ENCODE results near the gene GADL1.

DNA sequence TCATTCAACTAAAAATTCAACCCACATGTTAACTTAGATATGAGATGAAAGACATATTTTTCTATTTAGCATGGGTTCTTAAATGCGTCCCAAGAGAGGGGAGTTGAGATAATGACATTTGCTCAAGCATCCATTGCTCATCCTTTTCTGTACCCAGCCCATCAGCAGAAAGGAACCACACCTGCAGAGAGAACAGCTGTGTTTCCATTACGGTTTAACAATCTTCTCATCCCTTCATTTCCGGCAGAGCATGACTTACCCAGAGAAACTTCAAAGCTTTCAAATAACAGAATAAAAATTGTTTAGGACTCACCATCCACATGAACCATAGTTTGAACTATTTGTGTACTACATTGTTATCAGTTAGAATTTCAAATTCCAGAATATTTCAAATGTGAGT is 174.9 kb downstream of the GADL1 start:
- TF ChIP-seq, protein P1, sequence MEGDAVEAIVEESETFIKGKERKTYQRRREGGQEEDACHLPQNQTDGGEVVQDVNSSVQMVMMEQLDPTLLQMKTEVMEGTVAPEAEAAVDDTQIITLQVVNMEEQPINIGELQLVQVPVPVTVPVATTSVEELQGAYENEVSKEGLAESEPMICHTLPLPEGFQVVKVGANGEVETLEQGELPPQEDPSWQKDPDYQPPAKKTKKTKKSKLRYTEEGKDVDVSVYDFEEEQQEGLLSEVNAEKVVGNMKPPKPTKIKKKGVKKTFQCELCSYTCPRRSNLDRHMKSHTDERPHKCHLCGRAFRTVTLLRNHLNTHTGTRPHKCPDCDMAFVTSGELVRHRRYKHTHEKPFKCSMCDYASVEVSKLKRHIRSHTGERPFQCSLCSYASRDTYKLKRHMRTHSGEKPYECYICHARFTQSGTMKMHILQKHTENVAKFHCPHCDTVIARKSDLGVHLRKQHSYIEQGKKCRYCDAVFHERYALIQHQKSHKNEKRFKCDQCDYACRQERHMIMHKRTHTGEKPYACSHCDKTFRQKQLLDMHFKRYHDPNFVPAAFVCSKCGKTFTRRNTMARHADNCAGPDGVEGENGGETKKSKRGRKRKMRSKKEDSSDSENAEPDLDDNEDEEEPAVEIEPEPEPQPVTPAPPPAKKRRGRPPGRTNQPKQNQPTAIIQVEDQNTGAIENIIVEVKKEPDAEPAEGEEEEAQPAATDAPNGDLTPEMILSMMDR (IDR thresholded peaks at IDR 0.05; ENCODE audit: low read length), result no peak
- TF ChIP-seq EZH2 (IDR thresholded peaks at IDR 0.05; ENCODE audit: borderline replicate concordance, low read length), result no peak

Measured in OCI-LY1 (cell line).